HepG2 (cell line): ENCODE results near the gene SLC38A3. TPM values are rescaled to one million over a fixed set of nuclear protein-coding genes. Genes with fewer than 3 reads are reported as not detected.
A peak's percentile ranks its signal among the peaks of the same experiment; 100 is the strongest.

Experiments used
- FOXC1 ChIP-seq: sonication (generic); formaldehyde crosslinking; IDR thresholded peaks from 2 replicates; pipeline ENCODE4 v1.8.0; 2022; ENCODE audit warnings: mild to moderate bottlenecking, missing genetic modification reagents, borderline replicate concordance
- HNF4A ChIP-seq: sonication (generic); formaldehyde crosslinking; IDR thresholded peaks from 2 replicates; pipeline ENCODE4 v1.4.0; 2020; ENCODE audit warnings: missing genetic modification reagents
- IKZF5 ChIP-seq: IDR thresholded peaks from 2 replicates; pipeline ENCODE4 v1.6.1; 2018; ENCODE audit warnings: missing genetic modification reagents, mild to moderate bottlenecking, missing compliant biosample characterization
- NCOR1 ChIP-seq: fragments of 200-600 bp; sonication (generic); IDR thresholded peaks from 2 replicates; pipeline ENCODE4 v1.7.0; 2017; ENCODE audit warnings: antibody characterized with exemption, low read length, borderline replicate concordance
- NR2F6 ChIP-seq, 2 experiments: IDR thresholded peaks; 2 replicates each; pipeline ENCODE4 v1.6.1; 2016; ENCODE audit warnings: antibody characterized with exemption in 1 of 2, mild to moderate bottlenecking in 1 of 2
- SOX13 ChIP-seq, 3 experiments: fragments of 450-650 bp in 1 of 3; sonication (generic) in 1 of 3; formaldehyde crosslinking in 1 of 3; IDR thresholded peaks in 2 of 3; conservative IDR thresholded peaks in 1 of 3; 2 replicates each; pipeline versions ENCODE4 v1.5.0 to v1.6.1; 2016 to 2020; ENCODE audit warnings: antibody characterized with exemption in 1 of 3, mild to moderate bottlenecking in 1 of 3, missing compliant biosample characterization in 1 of 3, missing genetic modification reagents in 1 of 3, moderate library complexity in 1 of 3
- SOX5 ChIP-seq: IDR thresholded peaks from 2 replicates; pipeline ENCODE4 v1.6.1; 2016; ENCODE audit warnings: borderline replicate concordance
- TBX2 ChIP-seq: sonication (generic); formaldehyde crosslinking; IDR thresholded peaks from 2 replicates; pipeline ENCODE4 v1.5.0; 2020; ENCODE audit warnings: missing genetic modification reagents, mild to moderate bottlenecking, borderline replicate concordance
- TEAD3 ChIP-seq: optimal IDR thresholded peaks from 2 replicates; pipeline ENCODE3; 2016; ENCODE audit warnings: borderline replicate concordance
- ZFP36L2 ChIP-seq: sonication (generic); formaldehyde crosslinking; IDR thresholded peaks from 2 replicates; pipeline ENCODE4 v1.4.0; 2020; ENCODE audit warnings: missing genetic modification reagents
- ZNF530 ChIP-seq: sonication (generic); formaldehyde crosslinking; IDR thresholded peaks from 2 replicates; pipeline ENCODE4 v1.5.0; 2020; ENCODE audit warnings: low read depth, mild to moderate bottlenecking, missing genetic modification reagents
- ZNF546 ChIP-seq: sonication (generic); formaldehyde crosslinking; conservative IDR thresholded peaks from 2 replicates; pipeline ENCODE4 v1.8.1; 2023; ENCODE audit warnings: mild to moderate bottlenecking, missing genetic modification reagents
- ZNF629 ChIP-seq: sonication (generic); formaldehyde crosslinking; conservative IDR thresholded peaks from 2 replicates; pipeline ENCODE4 v1.5.0; 2020; ENCODE audit warnings: missing genetic modification reagents
- ZNF660 ChIP-seq: sonication (generic); formaldehyde crosslinking; IDR thresholded peaks from 2 replicates; pipeline ENCODE4 v1.5.1; 2020; ENCODE audit warnings: mild to moderate bottlenecking, low read depth, missing genetic modification reagents, borderline replicate concordance
- ZNF674 ChIP-seq: sonication (generic); formaldehyde crosslinking; IDR thresholded peaks from 2 replicates; pipeline ENCODE4 v1.5.0; 2020; ENCODE audit warnings: low read depth, mild to moderate bottlenecking, missing genetic modification reagents
- polyA plus RNA-seq, 8 experiments: library from polyadenylated mRNA; depleted of rRNA in 3 of 8; stranded (reverse) in 7 of 8; unstranded in 1 of 8; fragments of >200 nt; fragmentation: Illumina TruSeq in 4 of 8; extraction: Trizol in 4 of 8; gene quantifications; 2 replicates each; pipeline versions ENCODE4 v1.2.1 to v1.2.3, GENCODE V29; 2011 to 2016; ENCODE audit warnings: low read depth in 4 of 8, missing spikeins in 1 of 8, mixed read lengths in 1 of 8; ENCODE audit not compliant: insufficient read depth in 1 of 8
- total RNA-seq, 5 experiments: library from RNA; depleted of rRNA; stranded (reverse); fragments of >200 nt; fragmentation: Illumina TruSeq; extraction: Trizol; gene quantifications; 2 replicates each; pipeline ENCODE4 v1.2.3, GENCODE V29; 2016; ENCODE audit warnings: low read depth in 1 of 5
- TF ChIP-seq, protein P1 (sequence below): sonication (generic); formaldehyde crosslinking; IDR thresholded peaks from 2 replicates; pipeline ENCODE4 v1.4.0; 2020; ENCODE audit warnings: missing genetic modification reagents
- TF ChIP-seq, protein P2 (sequence below): sonication (generic); formaldehyde crosslinking; IDR thresholded peaks from 2 replicates; pipeline ENCODE4 v1.5.0; 2020; ENCODE audit warnings: missing genetic modification reagents
- TF ChIP-seq, protein P3 (sequence below): IDR thresholded peaks from 2 replicates; pipeline ENCODE4 v1.6.1; 2016; ENCODE audit warnings: mild to moderate bottlenecking, missing biosample characterization, missing genetic modification reagents
- TF ChIP-seq, protein P4 (sequence below): sonication (generic); formaldehyde crosslinking; IDR thresholded peaks from 2 replicates; pipeline ENCODE4 v1.4.0; 2020; ENCODE audit warnings: missing genetic modification reagents; ENCODE audit errors: not compliant biosample characterization
- TF ChIP-seq, protein P5 (sequence below): sonication (generic); formaldehyde crosslinking; IDR thresholded peaks from 2 replicates; pipeline ENCODE4 v1.8.0; 2023; ENCODE audit warnings: mild to moderate bottlenecking, missing genetic modification reagents
- TF ChIP-seq, protein P6 (sequence below): sonication (generic); formaldehyde crosslinking; IDR thresholded peaks from 2 replicates; pipeline ENCODE4 v1.4.0; 2020; ENCODE audit warnings: mild to moderate bottlenecking, missing genetic modification reagents, borderline replicate concordance

The SLC38A3 gene
- total and polyA plus RNA-seq, 2 of the 13 experiments (the other 11 are each of a cell fraction or from before 2014, with no cell fraction given): 29.8 to 164 TPM

DNA sequence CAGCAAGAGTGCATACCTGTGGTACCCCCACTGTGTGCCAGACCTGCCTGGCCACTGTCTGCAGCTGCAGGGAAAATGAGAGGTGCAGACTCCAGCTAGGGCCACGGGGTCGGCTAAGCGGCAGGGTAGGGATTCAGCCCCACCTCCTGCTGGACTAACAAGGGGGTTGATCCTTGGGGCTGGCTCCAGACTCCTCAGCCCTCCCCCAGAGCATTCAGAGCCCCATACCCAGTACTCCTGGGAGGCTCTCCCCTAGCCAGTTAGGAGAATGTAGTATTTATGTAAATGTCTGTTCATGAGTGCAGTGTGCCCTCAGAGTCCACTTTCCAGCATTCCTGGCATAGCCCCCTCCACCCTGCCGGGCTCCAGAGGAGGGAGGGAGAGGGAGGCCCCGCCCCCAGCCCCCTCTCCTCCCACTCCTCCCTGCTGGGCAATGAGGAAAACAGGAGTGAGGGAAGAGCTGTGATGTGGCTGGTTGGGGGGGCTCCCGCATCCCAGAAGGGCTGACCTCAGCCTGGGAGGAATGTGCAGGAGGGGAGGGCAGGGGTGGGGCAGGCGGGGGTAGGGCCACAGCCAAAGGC lies 59.4 kb downstream of the SLC38A3 start (continued):
- TF ChIP-seq, protein P1, sequence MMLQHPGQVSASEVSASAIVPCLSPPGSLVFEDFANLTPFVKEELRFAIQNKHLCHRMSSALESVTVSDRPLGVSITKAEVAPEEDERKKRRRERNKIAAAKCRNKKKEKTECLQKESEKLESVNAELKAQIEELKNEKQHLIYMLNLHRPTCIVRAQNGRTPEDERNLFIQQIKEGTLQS (CRISPR knock-in tag): peak; percentile 87; the same call in 1 of the 2 replicates
- TF ChIP-seq ZFP36L2 (no peak), HNF4A (CRISPR knock-in tag) (peak; percentile 78), NR2F6 (IDR thresholded peaks at IDR 0.05) (peak; percentile 60), NR2F6 (CRISPR knock-in tag; IDR thresholded peaks at IDR 0.05) (no peak; the same call in none of the 2 replicates), FOXC1 (no peak), ZNF674 (no peak), IKZF5 (CRISPR knock-in tag) (no peak), TEAD3 (peak; percentile 97), ZNF530 (CRISPR knock-in tag) (no peak), NCOR1 (peak; percentile 80; the same call in 1 of the 2 replicates), TBX2 (CRISPR knock-in tag) (peak; percentile 38; the same call in 1 of the 2 replicates), ZNF660 (no peak), SOX5 (CRISPR knock-in tag) (peak; percentile 59; the same call in 1 of the 2 replicates), SOX13 (IDR thresholded peaks at IDR 0.05) (0 out of 2 replicates have a peak, but pooled peaks have one; percentile 29), SOX13 (CRISPR knock-in tag; conservative IDR thresholded peaks at IDR 0.05 in 1 of 2, IDR thresholded peaks at IDR 0.05 in 1 of 2) (peak in 1 of 2 experiments; percentile 63; a peak in 2 of 4 replicates), ZNF546 (CRISPR knock-in tag) (no peak), ZNF629 (CRISPR knock-in tag) (no peak)
- TF ChIP-seq, protein P2, sequence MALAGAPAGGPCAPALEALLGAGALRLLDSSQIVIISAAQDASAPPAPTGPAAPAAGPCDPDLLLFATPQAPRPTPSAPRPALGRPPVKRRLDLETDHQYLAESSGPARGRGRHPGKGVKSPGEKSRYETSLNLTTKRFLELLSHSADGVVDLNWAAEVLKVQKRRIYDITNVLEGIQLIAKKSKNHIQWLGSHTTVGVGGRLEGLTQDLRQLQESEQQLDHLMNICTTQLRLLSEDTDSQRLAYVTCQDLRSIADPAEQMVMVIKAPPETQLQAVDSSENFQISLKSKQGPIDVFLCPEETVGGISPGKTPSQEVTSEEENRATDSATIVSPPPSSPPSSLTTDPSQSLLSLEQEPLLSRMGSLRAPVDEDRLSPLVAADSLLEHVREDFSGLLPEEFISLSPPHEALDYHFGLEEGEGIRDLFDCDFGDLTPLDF (CRISPR knock-in tag): no peak
- TF ChIP-seq, protein P3, sequence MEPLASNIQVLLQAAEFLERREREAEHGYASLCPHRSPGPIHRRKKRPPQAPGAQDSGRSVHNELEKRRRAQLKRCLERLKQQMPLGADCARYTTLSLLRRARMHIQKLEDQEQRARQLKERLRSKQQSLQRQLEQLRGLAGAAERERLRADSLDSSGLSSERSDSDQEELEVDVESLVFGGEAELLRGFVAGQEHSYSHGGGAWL: peak; percentile 50; the same call in 1 of the 2 replicates
- TF ChIP-seq, protein P4, sequence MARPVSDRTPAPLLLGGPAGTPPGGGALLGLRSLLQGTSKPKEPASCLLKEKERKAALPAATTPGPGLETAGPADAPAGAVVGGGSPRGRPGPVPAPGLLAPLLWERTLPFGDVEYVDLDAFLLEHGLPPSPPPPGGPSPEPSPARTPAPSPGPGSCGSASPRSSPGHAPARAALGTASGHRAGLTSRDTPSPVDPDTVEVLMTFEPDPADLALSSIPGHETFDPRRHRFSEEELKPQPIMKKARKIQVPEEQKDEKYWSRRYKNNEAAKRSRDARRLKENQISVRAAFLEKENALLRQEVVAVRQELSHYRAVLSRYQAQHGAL (CRISPR knock-in tag): no peak
- TF ChIP-seq, protein P5, sequence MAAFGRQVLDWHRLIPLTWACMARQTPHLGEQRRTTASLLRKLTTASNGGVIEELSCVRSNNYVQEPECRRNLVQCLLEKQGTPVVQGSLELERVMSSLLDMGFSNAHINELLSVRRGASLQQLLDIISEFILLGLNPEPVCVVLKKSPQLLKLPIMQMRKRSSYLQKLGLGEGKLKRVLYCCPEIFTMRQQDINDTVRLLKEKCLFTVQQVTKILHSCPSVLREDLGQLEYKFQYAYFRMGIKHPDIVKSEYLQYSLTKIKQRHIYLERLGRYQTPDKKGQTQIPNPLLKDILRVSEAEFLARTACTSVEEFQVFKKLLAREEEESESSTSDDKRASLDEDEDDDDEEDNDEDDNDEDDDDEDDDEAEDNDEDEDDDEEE (CRISPR knock-in tag): 0 out of 2 replicates have a peak, but pooled peaks have one; percentile 8
- TF ChIP-seq, protein P6, sequence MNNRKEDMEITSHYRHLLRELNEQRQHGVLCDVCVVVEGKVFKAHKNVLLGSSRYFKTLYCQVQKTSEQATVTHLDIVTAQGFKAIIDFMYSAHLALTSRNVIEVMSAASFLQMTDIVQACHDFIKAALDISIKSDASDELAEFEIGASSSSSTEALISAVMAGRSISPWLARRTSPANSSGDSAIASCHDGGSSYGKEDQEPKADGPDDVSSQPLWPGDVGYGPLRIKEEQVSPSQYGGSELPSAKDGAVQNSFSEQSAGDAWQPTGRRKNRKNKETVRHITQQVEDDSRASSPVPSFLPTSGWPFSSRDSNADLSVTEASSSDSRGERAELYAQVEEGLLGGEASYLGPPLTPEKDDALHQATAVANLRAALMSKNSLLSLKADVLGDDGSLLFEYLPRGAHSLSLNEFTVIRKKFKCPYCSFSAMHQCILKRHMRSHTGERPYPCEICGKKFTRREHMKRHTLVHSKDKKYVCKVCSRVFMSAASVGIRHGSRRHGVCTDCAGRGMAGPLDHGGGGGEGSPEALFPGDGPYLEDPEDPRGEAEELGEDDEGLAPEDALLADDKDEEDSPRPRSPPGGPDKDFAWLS (CRISPR knock-in tag): 0 out of 2 replicates have a peak, but pooled peaks have one; percentile 25
